A549 (cell line): ENCODE measurements around the gene ASF1B.
"Not testable (repeated sequence)": the region's sequence is repeated elsewhere in the genome, so short reads cannot be mapped to it uniquely, and the experiment has no call there.

Experiments used
- BHLHE40 ChIP-seq: IDR thresholded peaks from 2 replicates; pipeline ENCODE4 v1.6.1; 2012; ENCODE audit warnings: low read depth, low read length, inconsistent platforms
- CBX2 ChIP-seq: fragments of 200-600 bp; sonication (generic); IDR thresholded peaks from 2 replicates; pipeline ENCODE4 v1.6.1; 2016; ENCODE audit warnings: low read depth, mild to moderate bottlenecking, borderline replicate concordance
- EHMT2 ChIP-seq: fragments of 200-600 bp; sonication (generic); IDR thresholded peaks from 2 replicates; pipeline ENCODE4 v1.6.1; 2016; ENCODE audit warnings: antibody characterized with exemption, low read depth, mild to moderate bottlenecking, moderate library complexity
- HDAC2 ChIP-seq: fragments of 200-600 bp; sonication (generic); IDR thresholded peaks from 2 replicates; pipeline ENCODE4 v1.6.1; 2016
- JUN ChIP-seq, 2 experiments: fragments of >200 bp; sonication (Bioruptor Twin); formaldehyde crosslinking; IDR thresholded peaks; 2 replicates in 1 of 2; 3 replicates in 1 of 2; pipeline ENCODE4 v1.6.1; 2016 to 2017
- MAFK ChIP-seq: fragments of 450-650 bp; IDR thresholded peaks from 2 replicates; pipeline ENCODE4 v1.6.1; 2014; ENCODE audit not compliant: partially characterized antibody
- PHF8 ChIP-seq: fragments of 200-600 bp; sonication (generic); IDR thresholded peaks from 2 replicates; pipeline ENCODE4 v1.6.1; 2016; ENCODE audit warnings: low read depth, mild to moderate bottlenecking, antibody characterized with exemption, moderate library complexity, borderline replicate concordance
- POLR2A ChIP-seq: IDR thresholded peaks from 2 replicates; pipeline ENCODE4 v1.6.1; 2012; ENCODE audit warnings: mild to moderate bottlenecking, low read length
- POLR2AphosphoS2 ChIP-seq: conservative IDR thresholded peaks from 2 replicates; pipeline ENCODE4 v1.6.1; 2012; ENCODE audit warnings: low read length, improper control_type of control experiment, inconsistent platforms
- RCOR1 ChIP-seq: fragments of 150-350 bp; IDR thresholded peaks from 2 replicates; pipeline ENCODE4 v1.6.1; 2014; ENCODE audit warnings: antibody characterized with exemption, low read length, low read depth
- RNF2 ChIP-seq: fragments of 200-600 bp; sonication (generic); IDR thresholded peaks from 2 replicates; pipeline ENCODE4 v1.6.1; 2016; ENCODE audit warnings: low read depth, mild to moderate bottlenecking, antibody characterized with exemption, moderate library complexity, borderline replicate concordance
- ZSCAN20 ChIP-seq: fragments of 250-450 bp; sonication (Bioruptor Pico); IDR thresholded peaks from 2 replicates; pipeline ENCODE4 v1.8.0; 2022; ENCODE audit warnings: mild to moderate bottlenecking, moderate library complexity
- TF ChIP-seq, protein P1 (sequence below): fragments of >200 bp; sonication (Bioruptor Twin); formaldehyde crosslinking; IDR thresholded peaks from 3 replicates; pipeline ENCODE4 v1.5.1; 2016
- TF ChIP-seq, protein P2 (sequence below): IDR thresholded peaks from 2 replicates; pipeline ENCODE4 v1.6.1; 2012

- TF ChIP-seq PHF8; CBX2; EHMT2; POLR2AphosphoS2; BHLHE40; ZSCAN20 (CRISPR knock-in tag); POLR2A; MAFK; RCOR1; HDAC2; JUN (IDR thresholded peaks at IDR 0.05); RNF2: not testable (repeated sequence)
- TF ChIP-seq, protein P1, sequence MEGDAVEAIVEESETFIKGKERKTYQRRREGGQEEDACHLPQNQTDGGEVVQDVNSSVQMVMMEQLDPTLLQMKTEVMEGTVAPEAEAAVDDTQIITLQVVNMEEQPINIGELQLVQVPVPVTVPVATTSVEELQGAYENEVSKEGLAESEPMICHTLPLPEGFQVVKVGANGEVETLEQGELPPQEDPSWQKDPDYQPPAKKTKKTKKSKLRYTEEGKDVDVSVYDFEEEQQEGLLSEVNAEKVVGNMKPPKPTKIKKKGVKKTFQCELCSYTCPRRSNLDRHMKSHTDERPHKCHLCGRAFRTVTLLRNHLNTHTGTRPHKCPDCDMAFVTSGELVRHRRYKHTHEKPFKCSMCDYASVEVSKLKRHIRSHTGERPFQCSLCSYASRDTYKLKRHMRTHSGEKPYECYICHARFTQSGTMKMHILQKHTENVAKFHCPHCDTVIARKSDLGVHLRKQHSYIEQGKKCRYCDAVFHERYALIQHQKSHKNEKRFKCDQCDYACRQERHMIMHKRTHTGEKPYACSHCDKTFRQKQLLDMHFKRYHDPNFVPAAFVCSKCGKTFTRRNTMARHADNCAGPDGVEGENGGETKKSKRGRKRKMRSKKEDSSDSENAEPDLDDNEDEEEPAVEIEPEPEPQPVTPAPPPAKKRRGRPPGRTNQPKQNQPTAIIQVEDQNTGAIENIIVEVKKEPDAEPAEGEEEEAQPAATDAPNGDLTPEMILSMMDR = not testable (repeated sequence)
- TF ChIP-seq, protein P2, sequence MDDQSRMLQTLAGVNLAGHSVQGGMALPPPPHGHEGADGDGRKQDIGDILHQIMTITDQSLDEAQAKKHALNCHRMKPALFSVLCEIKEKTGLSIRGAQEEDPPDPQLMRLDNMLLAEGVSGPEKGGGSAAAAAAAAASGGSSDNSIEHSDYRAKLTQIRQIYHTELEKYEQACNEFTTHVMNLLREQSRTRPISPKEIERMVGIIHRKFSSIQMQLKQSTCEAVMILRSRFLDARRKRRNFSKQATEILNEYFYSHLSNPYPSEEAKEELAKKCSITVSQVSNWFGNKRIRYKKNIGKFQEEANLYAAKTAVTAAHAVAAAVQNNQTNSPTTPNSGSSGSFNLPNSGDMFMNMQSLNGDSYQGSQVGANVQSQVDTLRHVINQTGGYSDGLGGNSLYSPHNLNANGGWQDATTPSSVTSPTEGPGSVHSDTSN = not testable (repeated sequence)
Measured at GRCh38 chr19:14181199-14181598, 44.8 kb upstream of the ASF1B start.
